ENCODE measurements around the gene SMIM33. TPM values are rescaled to one million over a fixed set of nuclear protein-coding genes. Genes with fewer than 3 reads are reported as not detected.
A peak's percentile ranks its signal among the peaks of the same experiment; 100 is the strongest.

SMIM33 gene
- total and polyA plus RNA-seq, 10 of the 15 experiments (the other 5 are each of a cell fraction or from before 2014, with no cell fraction given), result 0.03 to 0.25 (median 0.07) TPM; not detected in 4

DNA sequence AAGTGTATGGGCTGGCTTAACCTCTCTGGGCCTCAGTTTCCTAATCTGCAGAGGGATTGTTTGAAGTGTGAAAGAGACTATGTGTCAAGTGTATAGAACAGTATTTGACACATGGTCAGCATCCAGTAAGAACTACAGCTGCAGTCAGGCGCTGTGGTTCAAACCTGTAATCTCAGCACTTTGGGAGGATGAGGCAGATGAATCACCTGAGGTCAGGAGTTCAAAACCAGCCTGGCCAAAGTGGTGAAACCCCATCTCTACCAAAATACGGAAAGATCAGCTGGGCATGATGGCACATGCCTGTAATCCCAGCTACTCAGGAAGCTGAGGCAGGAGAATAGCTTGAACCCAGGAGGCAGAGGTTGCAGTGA is 43.7 kb downstream of the SMIM33 start:
- Histone ChIP-seq H3K9ac (ENCODE audit: control insufficient read depth, insufficient read depth, low read length) (no peak overlapping the region), H3K4me1 (ENCODE audit: control insufficient read depth, insufficient read depth, low read length) (peaks cover 19% of the 10 kb centered on the region), H3K9me3 (replicated peaks; ENCODE audit: control insufficient read depth, insufficient read depth, low read length) (no peaks in the 10 kb centered on the region; the same call in 2 of the 3 replicates), H2AFZ (ENCODE audit: control insufficient read depth, low read depth, low read length) (no peak overlapping the region), H3K4me2 (ENCODE audit: control insufficient read depth, insufficient read depth) (no peak overlapping the region), H3K79me2 (ENCODE audit: control insufficient read depth, insufficient read depth, low read length) (no peaks in the 10 kb centered on the region), H3K36me3 (ENCODE audit: control insufficient read depth in 2 of 2, insufficient read depth in 2 of 2, low read length in 1 of 2) (no peaks in the 10 kb centered on the region), H4K20me1 (ENCODE audit: control insufficient read depth, insufficient read depth) (no peaks in the 10 kb centered on the region), H3K4me3 (no peak overlapping the region), H3K27ac (ENCODE audit: control insufficient read depth, insufficient read depth) (no peak overlapping the region), H3K27me3 (replicated peaks in 1 of 2; ENCODE audit: control insufficient read depth in 2 of 2, insufficient read depth in 2 of 2, low read length in 1 of 2) (no peaks in the 10 kb centered on the region)
- POLR2A ChIA-PET, result interaction anchor here (0.7 to 1.9 kb wide), 8 partner anchors 10 to 135 kb away, joined by 3 to 12 read pairs (median 6); no protein-coding TSS in a partner anchor
- TF ChIP-seq BHLHE40 (IDR thresholded peaks at IDR 0.05; ENCODE audit: borderline replicate concordance in 1 of 2, low read depth in 2 of 2, low read length in 1 of 2), result peak in 1 of 2 experiments; percentile 9; a peak in 1 of 4 replicates
- no peak for TF ChIP-seq NR2F1 (conservative IDR thresholded peaks at IDR 0.05)
- no TSS peak for BruUV-seq (replicated peaks)
- FAIRE-seq (no peak), ATAC-seq (no peak), DNase-seq (ENCODE audit: low read depth, low spot score) (no peak)
- intact Hi-C loops (cut with micrococcal nuclease; ENCODE audit: unreplicated experiment), result no loop called here
- SMC1A ChIA-PET (ENCODE audit: uncharacterized antibody, unreplicated experiment), result interaction anchor here (0.7 to 11.2 kb wide), 23 partner anchors 8 to 263 kb away, joined by 3 to 235 read pairs (median 7); partner anchors contain the start of genes DNAJC18, MZB1 and STING1
- CTCF ChIA-PET, result interaction anchor here (1.0 to 10.1 kb wide), 26 partner anchors 8 to 173 kb away, joined by 3 to 491 read pairs (median 8); partner anchors contain the start of genes DNAJC18, PAIP2 and STING1
- WGBS (ENCODE audit: insufficient coverage, insufficient replicate concordance, low lambda C conversion rate, missing lambda C conversion rate), result 23% methylated on average over 2 of the region's 2 CpGs
- in situ Hi-C loops (cut with MboI), result no loop called here
- RAD21 ChIA-PET (ENCODE audit: unreplicated experiment), result interaction anchor here (0.6 to 9.6 kb wide), 11 partner anchors 26 to 176 kb away, joined by 3 to 241 read pairs (median 6); partner anchors contain the start of genes DNAJC18, STING1 and UBE2D2

DNA sequence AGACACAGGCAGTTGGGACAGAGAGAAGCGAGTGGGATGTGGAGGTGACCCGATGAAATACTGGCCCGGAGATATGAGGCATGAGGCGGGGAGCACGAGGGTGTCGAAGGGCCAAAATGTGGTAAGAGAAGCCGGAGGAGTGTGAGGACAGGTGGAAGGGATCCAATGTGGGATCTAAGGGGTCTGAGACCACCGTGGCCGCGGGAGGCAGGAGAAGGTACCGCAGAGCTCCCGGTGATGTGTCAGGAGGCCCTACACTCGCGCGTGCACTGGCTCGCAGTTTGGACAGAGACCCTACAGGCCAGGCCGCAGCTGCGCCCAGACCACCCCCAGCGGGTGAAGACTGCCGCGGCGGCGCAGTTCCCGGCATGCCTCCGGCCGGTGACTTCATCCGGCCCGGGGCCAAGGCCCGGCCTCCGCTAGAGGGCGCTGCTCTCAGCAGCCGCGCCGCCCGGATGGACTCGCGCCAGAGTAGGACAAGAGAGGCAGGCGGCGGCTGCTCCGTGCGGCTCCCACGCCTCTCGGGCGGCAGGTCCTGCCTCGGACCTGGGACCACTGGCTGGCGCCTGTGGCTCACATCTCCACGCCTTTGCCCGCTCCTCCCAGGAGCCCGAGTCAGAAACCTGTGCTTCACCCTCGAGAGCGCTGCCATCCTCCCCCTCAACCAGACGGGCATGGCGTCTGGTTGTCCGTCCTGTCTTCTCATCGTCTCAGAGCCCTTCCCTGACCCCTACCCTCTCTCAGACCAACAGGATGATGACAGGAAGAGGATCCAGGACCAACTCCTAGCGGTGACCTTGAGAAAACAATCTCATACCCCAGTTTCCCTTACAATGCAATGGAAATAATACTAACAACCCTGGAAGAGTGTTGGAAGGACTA is 47.1 kb downstream of the SMIM33 start:
- in situ Hi-C loops (cut with MboI), result loop anchor here (5.0 kb wide), 1 partner anchor 96 kb away; no protein-coding TSS in a partner anchor
- Histone ChIP-seq H3K27ac (ENCODE audit: control insufficient read depth, insufficient read depth) (peak overlapping the region; percentile 69), H3K79me2 (ENCODE audit: control insufficient read depth, insufficient read depth, low read length) (no peaks in the 10 kb centered on the region), H3K9ac (ENCODE audit: control insufficient read depth, insufficient read depth, low read length) (peak overlapping the region; percentile 76), H3K4me2 (ENCODE audit: control insufficient read depth, insufficient read depth) (peak overlapping the region; percentile 92), H2AFZ (ENCODE audit: control insufficient read depth, low read depth, low read length) (peak overlapping the region; percentile 99), H3K4me3 (peak overlapping the region; percentile 66), H4K20me1 (ENCODE audit: control insufficient read depth, insufficient read depth) (no peaks in the 10 kb centered on the region), H3K36me3 (ENCODE audit: control insufficient read depth in 2 of 2, insufficient read depth in 2 of 2, low read length in 1 of 2) (no peaks in the 10 kb centered on the region), H3K9me3 (replicated peaks; ENCODE audit: control insufficient read depth, insufficient read depth, low read length) (no peaks in the 10 kb centered on the region), H3K27me3 (replicated peaks in 1 of 2; ENCODE audit: control insufficient read depth in 2 of 2, insufficient read depth in 2 of 2, low read length in 1 of 2) (no peaks in the 10 kb centered on the region), H3K4me1 (ENCODE audit: control insufficient read depth, insufficient read depth, low read length) (peaks cover 19% of the 10 kb centered on the region)
- CTCF ChIA-PET, result interaction anchor here (0.6 to 10.1 kb wide), 16 partner anchors 13 to 130 kb away, joined by 3 to 491 read pairs (median 5); partner anchors contain the start of gene UBE2D2
- 7% methylated on average over 55 of the region's 56 CpGs for WGBS (ENCODE audit: insufficient coverage, insufficient replicate concordance, low lambda C conversion rate, missing lambda C conversion rate)
- POLR2A ChIA-PET, result interaction anchor here (0.5 to 4.2 kb wide), 10 partner anchors 8 to 81 kb away, joined by 3 to 22 read pairs (median 4); partner anchors contain the start of gene STING1
- DNase-seq (ENCODE audit: low read depth, low spot score), result no peak
- peak; percentile 92 for ATAC-seq
- RAD21 ChIA-PET (ENCODE audit: unreplicated experiment), result interaction anchor here (0.9 to 9.6 kb wide), 17 partner anchors 11 to 247 kb away, joined by 3 to 241 read pairs (median 3); partner anchors contain the start of gene STING1
- BruUV-seq (replicated peaks), result TSS peak; percentile 97
- peak; percentile 66 for FAIRE-seq
- intact Hi-C loops (cut with micrococcal nuclease; ENCODE audit: unreplicated experiment), result loop anchor here (2.0 kb wide), 1 partner anchor 45 kb away; no protein-coding TSS in a partner anchor
- SMC1A ChIA-PET (ENCODE audit: uncharacterized antibody, unreplicated experiment), result interaction anchor here (0.9 to 11.2 kb wide), 17 partner anchors 11 to 116 kb away, joined by 3 to 235 read pairs (median 4); partner anchors contain the start of genes DNAJC18 and STING1
- TF ChIP-seq ZNF24 (IDR thresholded peaks at IDR 0.05) (no peak), SMARCA5 (IDR thresholded peaks at IDR 0.05) (peak; percentile 98), MEF2B (IDR thresholded peaks at IDR 0.05; ENCODE audit: partially characterized antibody, poor library complexity, severe bottlenecking) (peak; percentile 52), HSF1 (IDR thresholded peaks at IDR 0.05; ENCODE audit: low read depth, low read length) (no peak), EZH2 (IDR thresholded peaks at IDR 0.05; ENCODE audit: borderline replicate concordance, control insufficient read depth, low read depth, low read length) (no peak), POLR2AphosphoS2 (IDR thresholded peaks at IDR 0.05; ENCODE audit: low read depth, low read length) (peak; percentile 77)

Data from GM12878 (cell line).